HepG2 (cell line): Measurements from ENCODE around the gene KRTAP12-3. TPM values are rescaled to one million over a fixed set of nuclear protein-coding genes. Genes with fewer than 3 reads are reported as not detected.

Experiments used
- ATAC-seq: fragments of 200-7000 bp; cut with Tn5 transposase; 3 replicates; pipeline ENCODE4 v1.9.1; 2020; ENCODE audit warnings: mild to moderate bottlenecking, moderate library complexity
- BruUV-seq: library from RNA; stranded (reverse); fragments of 400-500 nt; replicated peaks from 2 replicates; lab custom pipeline; 2021; lab: Mats Ljungman, UMichigan
- CTCF ChIA-PET: fragments of 300-600 bp; formaldehyde crosslinking; extraction: SDS; loops from one replicate; lab custom pipeline; 2021; ENCODE audit warnings: low total read pairs, inconsistent platforms, low intra/inter-chr PET ratio; lab: Yijun Ruan, JAX
- POLR2A ChIA-PET: fragments of 350-600 bp; sonication (Branson Sonifier 250); formaldehyde crosslinking; loops from one replicate; lab custom pipeline; 2020; ENCODE audit warnings: antibody characterized with exemption, inconsistent platforms; lab: Yijun Ruan, JAX
- DNase-seq: peaks from one replicate; pipeline ENCODE4 v3.0.0-alpha.2; 2015; ENCODE audit warnings: low spot score
- FAIRE-seq: peaks from 3 replicates; lab custom pipeline; 2011; peaks lifted over from hg19 to GRCh38; lab: Jason Lieb, UNC
- H2AFZ ChIP-seq: one replicate; pipeline ENCODE4 v1.6.1; 2011; ENCODE audit warnings: low read length, inconsistent platforms
- H3K27ac ChIP-seq: fragments of 300-600 bp; 3 replicates; pipeline ENCODE4 v1.8.0; 2011; ENCODE audit warnings: mixed run types, mild to moderate bottlenecking, mixed read lengths, low read length, inconsistent platforms; ENCODE audit not compliant: insufficient read depth; ENCODE audit errors: extremely low read length
- H3K27me3 ChIP-seq, 2 experiments: fragments of 200-600 bp in 1 of 2; 2 replicates in 1 of 2; 3 replicates in 1 of 2; pipeline versions ENCODE4 v1.6.0 to v1.8.0; 2011; ENCODE audit warnings: low read length in 2 of 2, mild to moderate bottlenecking in 2 of 2, moderate library complexity in 2 of 2, inconsistent platforms in 1 of 2; ENCODE audit not compliant: insufficient read depth in 2 of 2, control insufficient read depth in 1 of 2
- H3K36me3 ChIP-seq, 2 experiments: fragments of 200-600 bp in 1 of 2; replicated peaks in 1 of 2; 2 replicates in 1 of 2; 3 replicates in 1 of 2; pipeline versions ENCODE4 v1.5.1 to v1.8.0; 2011; ENCODE audit warnings: low read length in 2 of 2, inconsistent platforms in 1 of 2; ENCODE audit not compliant: insufficient read depth in 2 of 2, control insufficient read depth in 1 of 2
- H3K4me1 ChIP-seq: 2 replicates; pipeline ENCODE4 v1.5.1; 2012; ENCODE audit warnings: low read length, inconsistent platforms; ENCODE audit not compliant: insufficient read depth
- H3K4me2 ChIP-seq: 2 replicates; pipeline ENCODE4 v1.6.0; 2011; ENCODE audit warnings: low read depth, low read length, inconsistent platforms
- H3K4me3 ChIP-seq, 3 experiments: fragments of 200-600 bp in 1 of 3; sonication (generic), shearing (Covaris generic) in 1 of 3; replicated peaks in 1 of 3; 2 replicates each; pipeline ENCODE4 v1.5.1; 2011 to 2016; ENCODE audit warnings: low read length in 3 of 3, inconsistent platforms in 2 of 3, low read depth in 2 of 3, mild to moderate bottlenecking in 2 of 3, control low read depth in 1 of 3, mixed read lengths in 1 of 3; ENCODE audit not compliant: insufficient read depth in 1 of 3
- H3K79me2 ChIP-seq: one replicate; pipeline ENCODE4 v1.6.1; 2011; ENCODE audit warnings: low read length, inconsistent platforms; ENCODE audit not compliant: insufficient read depth
- H3K9ac ChIP-seq: 2 replicates; pipeline ENCODE4 v1.6.0; 2011; ENCODE audit warnings: mild to moderate bottlenecking, low read depth, low read length, inconsistent platforms; ENCODE audit not compliant: insufficient read depth
- H3K9me3 ChIP-seq: 2 replicates; pipeline ENCODE4 v1.5.1; 2012; ENCODE audit warnings: mild to moderate bottlenecking, low read length
- H4K20me1 ChIP-seq: 2 replicates; pipeline ENCODE4 v1.6.0; 2011; ENCODE audit warnings: inconsistent platforms, mild to moderate bottlenecking, low read length, moderate library complexity; ENCODE audit not compliant: insufficient read depth
- AHR ChIP-seq: IDR thresholded peaks from 2 replicates; pipeline ENCODE4 v1.6.1; 2018; ENCODE audit warnings: missing genetic modification reagents, missing compliant biosample characterization
- BHLHE40 ChIP-seq: IDR thresholded peaks from 2 replicates; pipeline ENCODE4 v1.6.1; 2011; ENCODE audit warnings: low read length, improper control_type of control experiment
- HES4 ChIP-seq: sonication (generic); formaldehyde crosslinking; IDR thresholded peaks from 2 replicates; pipeline ENCODE4 v1.9.0; 2021; ENCODE audit warnings: mild to moderate bottlenecking, missing genetic modification reagents, borderline replicate concordance
- KMT2B ChIP-seq: IDR thresholded peaks from 2 replicates; pipeline ENCODE4 v1.6.1; 2016; ENCODE audit warnings: missing genetic modification reagents, missing compliant biosample characterization
- RBM39 ChIP-seq: fragments of 200-400 bp; formaldehyde crosslinking; IDR thresholded peaks from one replicate; pipeline ENCODE4 v1.6.1; 2018; ENCODE audit warnings: antibody characterized with exemption, mild to moderate bottlenecking, low read depth, low read length; ENCODE audit not compliant: poor library complexity, severe bottlenecking
- SAFB2 ChIP-seq: sonication (generic); formaldehyde crosslinking; IDR thresholded peaks from 2 replicates; pipeline ENCODE4 v1.5.1; 2020; ENCODE audit warnings: missing genetic modification reagents, low read depth, mild to moderate bottlenecking, borderline replicate concordance
- TFDP1 ChIP-seq: IDR thresholded peaks from 2 replicates; pipeline ENCODE4 v1.6.1; 2016; ENCODE audit warnings: missing compliant biosample characterization, missing genetic modification reagents, borderline replicate concordance
- ZNF224 ChIP-seq: sonication (generic); formaldehyde crosslinking; IDR thresholded peaks from 2 replicates; pipeline ENCODE4 v1.5.0; 2020; ENCODE audit warnings: mild to moderate bottlenecking, missing genetic modification reagents
- ZNF543 ChIP-seq: sonication (generic); formaldehyde crosslinking; IDR thresholded peaks from 2 replicates; pipeline ENCODE4 v1.4.0; 2020; ENCODE audit warnings: mild to moderate bottlenecking, missing genetic modification reagents
- ZNF563 ChIP-seq: sonication (generic); formaldehyde crosslinking; IDR thresholded peaks from 2 replicates; pipeline ENCODE4 v1.8.0; 2022; ENCODE audit warnings: mild to moderate bottlenecking, moderate library complexity, missing genetic modification reagents
- WGBS: methylation state at CpG from one replicate; pipeline ENCODE4 v1.1.6; 2017; ENCODE audit warnings: low lambda C conversion rate; 5-methylcytosine and 5-hydroxymethylcytosine counted together
- in situ Hi-C: cut with HindIII; loops from 2 replicates; pipeline ENCODE4 v1.10.0; 2017; ENCODE audit warnings: low pct_unique_long_range_greater_than_20kb; ENCODE audit not compliant: extremely low pct_ligation_motif_present
- intact Hi-C: fragments of 100-400 bp; cut with micrococcal nuclease; formaldehyde crosslinking; loops from one replicate; pipeline ENCODE4 v1.10.0; 2022; ENCODE audit not compliant: unreplicated experiment
- polyA plus RNA-seq, 8 experiments: library from polyadenylated mRNA; depleted of rRNA in 3 of 8; stranded (reverse) in 7 of 8; unstranded in 1 of 8; fragments of >200 nt; fragmentation: Illumina TruSeq in 4 of 8; extraction: Trizol in 4 of 8; gene quantifications; 2 replicates each; pipeline versions ENCODE4 v1.2.1 to v1.2.3, GENCODE V29; 2011 to 2016; ENCODE audit warnings: low read depth in 4 of 8, missing spikeins in 1 of 8, mixed read lengths in 1 of 8; ENCODE audit not compliant: insufficient read depth in 1 of 8
- total RNA-seq, 5 experiments: library from RNA; depleted of rRNA; stranded (reverse); fragments of >200 nt; fragmentation: Illumina TruSeq; extraction: Trizol; gene quantifications; 2 replicates each; pipeline ENCODE4 v1.2.3, GENCODE V29; 2016; ENCODE audit warnings: low read depth in 1 of 5
- TF ChIP-seq, protein P1 (sequence below): IDR thresholded peaks from 2 replicates; pipeline ENCODE4 v1.6.1; 2016
- TF ChIP-seq, protein P2 (sequence below): sonication (generic); formaldehyde crosslinking; IDR thresholded peaks from 2 replicates; pipeline ENCODE4 v1.8.0; 2022; ENCODE audit warnings: low read depth, missing genetic modification reagents
- TF ChIP-seq, protein P3 (sequence below): IDR thresholded peaks from 2 replicates; pipeline ENCODE4 v1.6.1; 2012; ENCODE audit warnings: inconsistent platforms

KRTAP12-3 gene
- total and polyA plus RNA-seq, 2 of the 13 experiments (the other 11 are each of a cell fraction or from before 2014, with no cell fraction given), result not detected

DNA sequence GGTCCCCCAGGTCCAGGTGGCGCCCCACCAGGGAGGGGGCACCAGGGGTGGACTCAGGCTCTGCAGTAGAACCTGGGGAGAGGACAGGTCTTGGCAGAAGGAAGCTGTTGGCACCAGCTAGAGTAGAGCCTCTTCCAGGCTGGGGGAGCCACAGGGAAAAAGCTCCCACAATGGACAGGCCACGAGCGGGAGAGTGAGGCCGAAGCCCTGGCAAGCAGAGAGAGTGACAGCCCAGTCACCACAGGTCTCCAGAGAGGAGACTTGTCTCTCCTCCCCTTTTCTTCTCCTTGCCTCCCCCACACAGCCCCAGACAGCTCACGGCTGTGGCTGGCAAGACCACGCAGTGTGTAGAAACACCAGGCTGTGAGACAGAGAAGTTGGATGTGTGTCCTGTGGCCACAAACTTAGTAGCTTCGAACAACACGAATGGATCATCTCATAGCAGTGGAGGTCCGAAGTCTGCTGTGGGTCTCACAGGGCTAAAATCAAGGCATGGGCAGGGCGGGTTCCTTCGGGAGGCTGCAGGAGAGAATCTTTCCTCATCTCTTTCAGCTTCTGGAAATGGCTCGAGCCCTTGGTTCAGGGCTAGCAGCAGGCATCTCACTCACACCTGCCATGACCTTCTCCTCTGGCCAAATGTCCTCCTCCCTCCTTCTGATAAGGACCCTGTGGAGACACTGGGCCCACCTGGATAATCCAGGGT lies 6.6 kb upstream of the KRTAP12-3 start:
- intact Hi-C loops (no loop called here), in situ Hi-C loops (no loop called here)
- H3K4me1 ChIP-seq, result no peaks in the 10 kb centered on the region
- ChIA-PET CTCF (no interaction called here), POLR2A (no interaction called here)
- H4K20me1 ChIP-seq, result no peaks in the 10 kb centered on the region
- no peak for TF ChIP-seq ZNF224 (CRISPR knock-in tag)
- TF ChIP-seq SAFB2 (CRISPR knock-in tag), result no peak
- TF ChIP-seq HES4, result 0 out of 2 replicates have a peak, but pooled peaks have one; percentile 2
- TF ChIP-seq ZNF543 (CRISPR knock-in tag), result no peak
- no peak for FAIRE-seq
- H3K27ac ChIP-seq, result no peak overlapping the region
- no peak overlapping the region for H3K4me2 ChIP-seq
- no peak for DNase-seq
- no peaks in the 10 kb centered on the region for H3K79me2 ChIP-seq
- no peak overlapping the region for H3K9ac ChIP-seq
- BruUV-seq, result no TSS peak
- H3K36me3 ChIP-seq, result no peaks in the 10 kb centered on the region
- H2AFZ ChIP-seq, result no peak overlapping the region
- peaks cover 1% of the 10 kb centered on the region; the same call in 1 of the 2 replicates for H3K9me3 ChIP-seq
- H3K4me3 ChIP-seq, result no peak overlapping the region
- H3K27me3 ChIP-seq, result peaks cover 5 to 40% of the 10 kb centered on the region in 2 experiments; a peak in 4 of 5 replicates
- WGBS, result 43% methylated on average over 5 of the region's 12 CpGs
- ATAC-seq, result no peak

GRCh38 chr21:44653123-44653522 lies 4.6 kb upstream of the KRTAP12-3 start:
- Histone ChIP-seq H3K36me3 (no peaks in the 10 kb centered on the region), H3K9me3 (peaks cover 4% of the 10 kb centered on the region; the same call in 1 of the 2 replicates), H3K4me2 (no peak overlapping the region), H3K4me1 (no peaks in the 10 kb centered on the region), H3K27me3 (peaks cover 3 to 28% of the 10 kb centered on the region in 2 experiments; a peak in 3 of 5 replicates), H3K4me3 (no peak overlapping the region), H3K27ac (no peak overlapping the region), H3K9ac (no peak overlapping the region), H4K20me1 (no peaks in the 10 kb centered on the region), H2AFZ (no peak overlapping the region), H3K79me2 (no peaks in the 10 kb centered on the region)
- in situ Hi-C loops, result no loop called here
- BruUV-seq, result no TSS peak
- no peak for DNase-seq
- WGBS, result 50% methylated on average over 9 of the region's 14 CpGs
- POLR2A ChIA-PET, result no interaction called here
- no peak for FAIRE-seq
- intact Hi-C loops, result no loop called here
- ATAC-seq, result no peak
- CTCF ChIA-PET, result no interaction called here
- TF ChIP-seq BHLHE40, result peak; percentile 86
- no peak for TF ChIP-seq AHR
- TF ChIP-seq, protein P1, sequence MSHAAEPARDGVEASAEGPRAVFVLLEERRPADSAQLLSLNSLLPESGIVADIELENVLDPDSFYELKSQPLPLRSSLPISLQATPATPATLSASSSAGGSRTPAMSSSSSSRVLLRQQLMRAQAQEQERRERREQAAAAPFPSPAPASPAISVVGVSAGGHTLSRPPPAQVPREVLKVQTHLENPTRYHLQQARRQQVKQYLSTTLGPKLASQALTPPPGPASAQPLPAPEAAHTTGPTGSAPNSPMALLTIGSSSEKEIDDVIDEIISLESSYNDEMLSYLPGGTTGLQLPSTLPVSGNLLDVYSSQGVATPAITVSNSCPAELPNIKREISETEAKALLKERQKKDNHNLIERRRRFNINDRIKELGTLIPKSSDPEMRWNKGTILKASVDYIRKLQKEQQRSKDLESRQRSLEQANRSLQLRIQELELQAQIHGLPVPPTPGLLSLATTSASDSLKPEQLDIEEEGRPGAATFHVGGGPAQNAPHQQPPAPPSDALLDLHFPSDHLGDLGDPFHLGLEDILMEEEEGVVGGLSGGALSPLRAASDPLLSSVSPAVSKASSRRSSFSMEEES (CRISPR knock-in tag), result 0 out of 2 replicates have a peak, but pooled peaks have one; percentile 46
- TF ChIP-seq, protein P2, sequence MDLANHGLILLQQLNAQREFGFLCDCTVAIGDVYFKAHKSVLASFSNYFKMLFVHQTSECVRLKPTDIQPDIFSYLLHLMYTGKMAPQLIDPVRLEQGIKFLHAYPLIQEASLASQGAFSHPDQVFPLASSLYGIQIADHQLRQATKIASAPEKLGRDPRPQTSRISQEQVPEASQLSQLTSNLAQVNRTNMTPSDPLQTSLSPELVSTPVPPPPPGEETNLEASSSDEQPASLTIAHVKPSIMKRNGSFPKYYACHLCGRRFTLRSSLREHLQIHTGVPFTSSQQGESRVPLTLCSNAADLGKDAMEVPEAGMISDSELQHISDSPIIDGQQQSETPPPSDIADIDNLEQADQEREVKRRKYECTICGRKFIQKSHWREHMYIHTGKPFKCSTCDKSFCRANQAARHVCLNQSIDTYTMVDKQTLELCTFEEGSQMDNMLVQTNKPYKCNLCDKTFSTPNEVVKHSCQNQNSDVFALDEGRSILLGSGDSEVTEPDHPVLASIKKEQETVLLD (CRISPR knock-in tag), result no peak
- TF ChIP-seq RBM39, result no peak
- TF ChIP-seq ZNF563 (CRISPR knock-in tag), result peak; percentile 44; the same call in 1 of the 2 replicates
- no peak for TF ChIP-seq KMT2B (CRISPR knock-in tag)
- TF ChIP-seq TFDP1 (CRISPR knock-in tag), result peak; percentile 58; the same call in 1 of the 2 replicates
- TF ChIP-seq, protein P3, sequence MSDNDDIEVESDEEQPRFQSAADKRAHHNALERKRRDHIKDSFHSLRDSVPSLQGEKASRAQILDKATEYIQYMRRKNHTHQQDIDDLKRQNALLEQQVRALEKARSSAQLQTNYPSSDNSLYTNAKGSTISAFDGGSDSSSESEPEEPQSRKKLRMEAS, result peak; percentile 72
